GM19328 (cell line): Measurements from ENCODE around the gene TMEM132A.

Experiments
- ATAC-seq: cut with Tn5 transposase; IDR thresholded peaks from one replicate; pipeline ENCODE4 v1.9.1; 2021; ENCODE audit warnings: mild to moderate bottlenecking, moderate library complexity; ENCODE audit not compliant: unreplicated experiment

The TMEM132A gene

DNA sequence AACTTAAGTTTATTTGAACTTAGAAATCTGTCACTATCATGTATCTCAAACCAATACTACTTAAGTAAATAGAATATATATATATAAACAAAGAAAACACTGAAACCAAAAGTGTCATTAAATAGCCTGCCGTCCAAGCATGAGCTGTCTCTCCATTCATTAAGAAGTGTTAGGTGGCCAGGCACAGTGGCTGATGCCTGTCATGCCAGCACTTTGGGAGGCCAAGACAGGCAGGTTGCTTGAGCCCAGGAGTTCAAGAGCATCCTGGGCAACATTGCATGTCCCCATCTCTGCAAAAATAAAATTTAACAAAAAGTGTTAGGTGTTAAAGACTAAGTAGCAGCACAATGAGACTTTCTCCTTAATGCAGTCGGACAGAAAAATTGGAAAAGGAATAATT lies 61.2 kb downstream of the TMEM132A start:
- ATAC-seq, result no peak

- no peak for ATAC-seq
Observed at GRCh38 chr11:60985991-60986915, 62.0 kb downstream of the TMEM132A start.
